Natural killer cell (primary cell): ENCODE data around the gene CDCA3. TPM values are rescaled to one million over a fixed set of nuclear protein-coding genes. Genes with fewer than 3 reads are reported as not detected.

Experiments
- ATAC-seq, 3 donors: fragments of 150-1000 bp in 2 of 3; fragments of 200-7000 bp in 1 of 3; cut with Tn5 transposase; 1 replicate in 1 of 3; 2 replicates in 2 of 3; pipeline ENCODE4 v1.10.0; 2021; ENCODE audit warnings: mild to moderate bottlenecking in 2 of 3, moderate library complexity in 2 of 3
- DNase-seq, 2 donors: peaks; one replicate each; pipeline versions ENCODE4 v3.0.0 to v3.0.0-alpha.2; 2013 to 2021; ENCODE audit warnings: mixed read lengths in 1 of 2
- H3K27ac ChIP-seq: one replicate; pipeline ENCODE4 v1.5.1; 2013; ENCODE audit warnings: mild to moderate bottlenecking, low read length
- H3K27me3 ChIP-seq: one replicate; pipeline ENCODE4 v1.6.1; 2013; ENCODE audit warnings: low read length; ENCODE audit not compliant: control insufficient read depth, insufficient read depth
- H3K36me3 ChIP-seq: one replicate; pipeline ENCODE4 v1.6.1; 2013; ENCODE audit warnings: low read length; ENCODE audit not compliant: control insufficient read depth, insufficient read depth
- H3K4me1 ChIP-seq: one replicate; pipeline ENCODE4 v1.6.1; 2013; ENCODE audit warnings: low read length; ENCODE audit not compliant: control insufficient read depth, insufficient read depth
- H3K4me3 ChIP-seq: one replicate; pipeline ENCODE4 v1.5.1; 2013; ENCODE audit warnings: low read length
- H3K9me3 ChIP-seq: one replicate; pipeline ENCODE4 v1.6.1; 2013; ENCODE audit warnings: low read length; ENCODE audit not compliant: control insufficient read depth, insufficient read depth
- H3K27ac Mint-ChIP-seq, 2 donors: one replicate each; pipeline ENCODE4 v1.8.0; 2022; ENCODE audit warnings: mild to moderate bottlenecking in 2 of 2, mixed read lengths in 2 of 2, moderate library complexity in 1 of 2
- H3K27me3 Mint-ChIP-seq, 2 donors: one replicate each; pipeline ENCODE4 v1.8.0; 2022; ENCODE audit warnings: low read depth in 2 of 2, mixed read lengths in 2 of 2
- H3K36me3 Mint-ChIP-seq: one replicate; pipeline ENCODE4 v1.8.0; 2022; ENCODE audit warnings: mixed read lengths
- H3K4me1 Mint-ChIP-seq, 2 donors: one replicate each; pipeline ENCODE4 v1.8.0; 2022; ENCODE audit warnings: mixed read lengths in 2 of 2
- H3K4me3 Mint-ChIP-seq: one replicate; pipeline ENCODE4 v1.8.0; 2022; ENCODE audit warnings: mild to moderate bottlenecking, moderate library complexity, mixed read lengths
- H3K9me3 Mint-ChIP-seq, 2 donors: one replicate each; pipeline ENCODE4 v1.8.0; 2022; ENCODE audit warnings: mixed read lengths in 2 of 2
- WGBS: methylation state at CpG from one replicate; pipeline ENCODE4 v1.1.7; 2013; ENCODE audit warnings: missing lambda C conversion rate; ENCODE audit not compliant: insufficient coverage; 5-methylcytosine and 5-hydroxymethylcytosine counted together
- intact Hi-C: fragments of 100-400 bp; cut with micrococcal nuclease; formaldehyde crosslinking; loops from one replicate; pipeline ENCODE4 v1.14.2; 2022
- total RNA-seq, 4 donors: library from RNA; stranded (reverse); fragments of 120-200 nt in 1 of 4; gene quantifications; one replicate each; pipeline versions ENCODE4 v1.2.3 to v1.2.4, GENCODE V29; 2013 to 2022
- TF ChIP-seq, protein P1 (sequence below): fragments of 200-600 bp; IDR thresholded peaks from one replicate; pipeline ENCODE4 v1.8.0; 2022; ENCODE audit warnings: antibody characterized with exemption

The CDCA3 gene
- total RNA-seq, 3 donors from 2014 or later (not counting 1 experiment from before 2014, with no cell fraction given): 1.4 to 3.3 (median 1.4) TPM

DNA sequence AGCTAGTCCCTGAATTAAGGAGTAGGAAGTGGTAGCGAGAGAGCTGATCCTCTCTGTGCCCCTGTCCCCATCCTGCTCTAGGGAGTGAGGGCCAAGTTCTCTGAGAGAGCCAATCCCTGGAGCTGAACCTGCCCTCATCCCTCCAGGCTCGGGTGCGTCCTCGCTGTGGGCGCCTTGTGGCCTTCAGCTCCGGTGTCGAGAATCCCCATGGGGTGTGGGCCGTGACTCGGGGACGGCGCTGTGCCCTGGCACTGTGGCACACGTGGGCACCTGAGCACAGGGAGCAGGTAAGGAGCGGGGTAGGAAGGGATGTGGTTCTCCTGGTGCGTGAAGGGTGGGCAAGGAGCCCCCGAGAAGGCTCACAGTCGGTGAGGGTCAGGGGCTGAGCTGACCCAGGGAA, 12.2 kb downstream of the CDCA3 start:
- Mint-ChIP-seq H3K27ac (no peak overlapping the region), H3K9me3 (no peaks in the 10 kb centered on the region), H3K27me3 (no peaks in the 10 kb centered on the region), H3K4me1 (no peaks in the 10 kb centered on the region), H3K4me3 (no peak overlapping the region), H3K36me3 (no peaks in the 10 kb centered on the region)
- no peaks in the 10 kb centered on the region for H3K9me3 ChIP-seq
- no peak overlapping the region for H3K4me3 ChIP-seq
- H3K4me1 ChIP-seq: peaks cover 4% of the 10 kb centered on the region
- TF ChIP-seq, protein P1, sequence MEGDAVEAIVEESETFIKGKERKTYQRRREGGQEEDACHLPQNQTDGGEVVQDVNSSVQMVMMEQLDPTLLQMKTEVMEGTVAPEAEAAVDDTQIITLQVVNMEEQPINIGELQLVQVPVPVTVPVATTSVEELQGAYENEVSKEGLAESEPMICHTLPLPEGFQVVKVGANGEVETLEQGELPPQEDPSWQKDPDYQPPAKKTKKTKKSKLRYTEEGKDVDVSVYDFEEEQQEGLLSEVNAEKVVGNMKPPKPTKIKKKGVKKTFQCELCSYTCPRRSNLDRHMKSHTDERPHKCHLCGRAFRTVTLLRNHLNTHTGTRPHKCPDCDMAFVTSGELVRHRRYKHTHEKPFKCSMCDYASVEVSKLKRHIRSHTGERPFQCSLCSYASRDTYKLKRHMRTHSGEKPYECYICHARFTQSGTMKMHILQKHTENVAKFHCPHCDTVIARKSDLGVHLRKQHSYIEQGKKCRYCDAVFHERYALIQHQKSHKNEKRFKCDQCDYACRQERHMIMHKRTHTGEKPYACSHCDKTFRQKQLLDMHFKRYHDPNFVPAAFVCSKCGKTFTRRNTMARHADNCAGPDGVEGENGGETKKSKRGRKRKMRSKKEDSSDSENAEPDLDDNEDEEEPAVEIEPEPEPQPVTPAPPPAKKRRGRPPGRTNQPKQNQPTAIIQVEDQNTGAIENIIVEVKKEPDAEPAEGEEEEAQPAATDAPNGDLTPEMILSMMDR: no peak
- DNase-seq (no peak), ATAC-seq (no peak)
- 93% methylated on average over 16 of the region's 16 CpGs for WGBS
- no peaks in the 10 kb centered on the region for H3K36me3 ChIP-seq
- no peaks in the 10 kb centered on the region for H3K27me3 ChIP-seq
- intact Hi-C loops: no loop called here
- no peak overlapping the region for H3K27ac ChIP-seq

DNA sequence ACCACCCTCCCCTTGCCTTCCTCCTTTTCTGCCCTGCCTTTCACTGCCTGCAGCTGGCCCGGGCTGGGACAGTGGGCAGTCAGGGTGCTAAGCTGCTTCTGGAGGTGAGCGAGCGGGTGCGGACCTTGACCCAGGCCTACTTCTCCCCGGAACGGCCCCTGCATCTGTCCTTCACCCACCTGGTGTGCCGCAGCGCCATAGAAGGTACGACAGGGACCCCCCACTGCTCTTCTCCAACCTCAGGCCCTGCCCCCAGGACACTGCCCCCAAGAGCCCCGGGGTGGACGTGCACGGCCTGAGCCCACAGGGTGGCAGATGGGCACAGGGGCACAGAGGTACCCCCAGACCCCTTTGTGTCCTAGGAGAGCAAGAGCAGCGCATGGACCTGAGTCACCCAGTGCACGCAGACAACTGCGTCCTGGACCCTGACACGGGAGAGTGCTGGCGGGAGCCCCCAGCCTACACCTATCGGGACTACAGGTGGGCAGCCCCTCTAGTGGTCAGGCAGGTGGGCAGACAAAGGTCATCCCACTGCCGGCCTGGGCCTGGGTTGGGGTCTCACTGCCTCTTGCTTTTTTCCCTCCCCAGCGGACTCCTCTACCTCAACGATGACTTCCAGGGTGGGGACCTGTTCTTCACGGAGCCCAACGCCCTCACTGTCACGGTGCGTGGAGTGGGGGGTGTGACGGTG, 13.6 kb downstream of the CDCA3 start:
- H3K27me3 Mint-ChIP-seq: no peaks in the 10 kb centered on the region
- no peak for DNase-seq
- H3K27me3 ChIP-seq: no peaks in the 10 kb centered on the region
- no peak overlapping the region for H3K4me3 Mint-ChIP-seq
- no peaks in the 10 kb centered on the region for H3K36me3 ChIP-seq
- H3K4me1 Mint-ChIP-seq: no peaks in the 10 kb centered on the region
- ATAC-seq: no peak
- no peaks in the 10 kb centered on the region for H3K9me3 ChIP-seq
- no peak overlapping the region for H3K27ac ChIP-seq
- intact Hi-C loops: no loop called here
- TF ChIP-seq, protein P1: no peak
- H3K4me1 ChIP-seq: peaks cover 4% of the 10 kb centered on the region
- H3K9me3 Mint-ChIP-seq: no peaks in the 10 kb centered on the region
- H3K36me3 Mint-ChIP-seq: no peaks in the 10 kb centered on the region
- no peak overlapping the region for H3K4me3 ChIP-seq
- WGBS: 95% methylated on average over 26 of the region's 26 CpGs
- no peak overlapping the region for H3K27ac Mint-ChIP-seq

DNA sequence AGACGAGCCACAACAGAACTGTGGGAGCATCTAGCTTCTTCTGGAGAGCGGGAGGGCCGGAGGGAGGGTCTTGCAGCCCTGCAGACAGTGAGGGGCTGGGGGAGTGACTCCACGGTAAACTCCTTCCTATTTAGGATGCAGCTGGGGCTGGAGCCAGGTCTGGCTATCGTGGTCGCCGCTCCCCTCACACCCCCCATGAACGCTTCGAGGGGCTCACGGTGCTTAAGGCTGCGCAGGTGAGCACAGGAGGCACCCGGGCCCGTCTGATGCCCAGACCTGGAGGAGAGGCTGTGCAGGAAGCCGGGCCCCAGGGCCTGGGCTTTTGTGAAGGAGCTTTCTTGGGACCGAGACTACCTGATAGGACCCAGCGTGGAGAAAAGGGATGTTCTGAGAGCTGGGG, 14.2 kb downstream of the CDCA3 start:
- Histone ChIP-seq H3K27ac (no peak overlapping the region), H3K4me3 (no peak overlapping the region), H3K36me3 (no peaks in the 10 kb centered on the region), H3K27me3 (no peaks in the 10 kb centered on the region), H3K4me1 (peaks cover 4% of the 10 kb centered on the region), H3K9me3 (no peaks in the 10 kb centered on the region)
- DNase-seq (no peak), ATAC-seq (no peak)
- TF ChIP-seq, protein P1: no peak
- 86% methylated on average over 16 of the region's 16 CpGs for WGBS
- Mint-ChIP-seq H3K4me1 (no peaks in the 10 kb centered on the region), H3K27ac (no peak overlapping the region), H3K9me3 (no peaks in the 10 kb centered on the region), H3K36me3 (no peaks in the 10 kb centered on the region), H3K27me3 (peaks cover under 1 to 4% of the 10 kb centered on the region in 2 donors), H3K4me3 (no peak overlapping the region)
- intact Hi-C loops: no loop called here

DNA sequence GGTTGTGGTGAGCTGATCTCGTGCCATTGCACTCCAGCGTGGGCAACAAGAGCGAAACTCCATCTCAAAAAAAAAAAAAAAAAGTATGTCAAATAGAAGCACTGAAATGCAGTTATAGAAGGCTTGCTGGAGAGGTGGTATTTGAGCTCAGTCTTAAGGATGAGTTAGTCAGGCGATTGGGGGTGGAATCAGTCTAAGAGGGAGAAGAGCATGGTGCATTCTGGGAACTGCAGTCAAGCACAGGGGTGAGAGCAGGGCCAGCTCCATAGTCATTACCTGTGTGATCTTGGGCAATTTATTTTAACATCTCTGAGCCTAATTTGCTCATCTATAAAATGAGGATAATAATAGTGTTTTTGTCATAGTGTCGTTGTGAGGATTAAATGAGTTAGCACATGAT, 16.2 kb downstream of the CDCA3 start:
- intact Hi-C loops: no loop called here
- H3K4me1 Mint-ChIP-seq: no peaks in the 10 kb centered on the region
- H3K4me3 ChIP-seq: no peak overlapping the region
- TF ChIP-seq, protein P1: no peak
- no peaks in the 10 kb centered on the region for H3K9me3 Mint-ChIP-seq
- no peaks in the 10 kb centered on the region for H3K36me3 ChIP-seq
- H3K27ac ChIP-seq: no peak overlapping the region
- DNase-seq (no peak), ATAC-seq (no peak)
- no peak overlapping the region for H3K4me3 Mint-ChIP-seq
- no peak overlapping the region for H3K27ac Mint-ChIP-seq
- H3K4me1 ChIP-seq: peaks cover 5% of the 10 kb centered on the region
- no peaks in the 10 kb centered on the region for H3K36me3 Mint-ChIP-seq
- H3K27me3 Mint-ChIP-seq: peaks cover 18 to 22% of the 10 kb centered on the region in 2 donors
- 83% methylated on average over 5 of the region's 5 CpGs for WGBS
- no peaks in the 10 kb centered on the region for H3K9me3 ChIP-seq
- H3K27me3 ChIP-seq: peaks cover under 1% of the 10 kb centered on the region
